ENCODE data around the gene FRAS1. TPM values are rescaled to one million over a fixed set of nuclear protein-coding genes. Genes with fewer than 3 reads are reported as not detected.

FRAS1 gene
- total and polyA plus RNA-seq, 2 donors (not counting 1 experiment from before 2014, with no cell fraction given) = 0.03 to 0.12 TPM

GRCh38 chr4:78138252-78138651 lies 81.1 kb downstream of the FRAS1 start:
- DNase-seq (no peak), ATAC-seq (ENCODE audit: low read depth) (no peak)
- Histone ChIP-seq H3K9me3 (ENCODE audit: control extremely low read depth in 1 of 3, control insufficient read depth in 2 of 3, insufficient read depth in 1 of 3, low read length in 2 of 3) (no peaks in the 10 kb centered on the region), H3K4me1 (ENCODE audit: control insufficient read depth in 2 of 2, insufficient read depth in 2 of 2, low read length in 2 of 2) (no peaks in the 10 kb centered on the region), H3K27ac (ENCODE audit: low read length in 2 of 2) (no peak overlapping the region), H3K4me3 (ENCODE audit: control extremely low read depth in 1 of 5, extremely low read depth in 1 of 5, insufficient read depth in 1 of 5, low read depth in 2 of 5, low read length in 4 of 5) (no peak overlapping the region), H3K79me2 (ENCODE audit: control insufficient read depth, insufficient read depth, low read length) (no peaks in the 10 kb centered on the region), H3K9ac (ENCODE audit: low read length) (no peak overlapping the region), H2AFZ (ENCODE audit: insufficient read depth, low read depth, low read length, poor library complexity, severe bottlenecking) (no peak overlapping the region), H4K20me1 (ENCODE audit: control insufficient read depth, insufficient read depth, low read length, poor library complexity, severe bottlenecking) (no peaks in the 10 kb centered on the region), H3K27me3 (replicated peaks in 1 of 4; ENCODE audit: control extremely low read depth in 1 of 4, control insufficient read depth in 3 of 4, insufficient read depth in 4 of 4, low read length in 3 of 4) (no peaks in the 10 kb centered on the region), H3K36me3 (replicated peaks in 1 of 2; ENCODE audit: control extremely low read depth in 1 of 2, control insufficient read depth in 1 of 2, extremely low read depth in 1 of 2, insufficient read depth in 2 of 2, low read length in 1 of 2) (no peaks in the 10 kb centered on the region), H3K4me2 (replicated peaks; ENCODE audit: low read depth, low read length, poor library complexity, severe bottlenecking) (no peak overlapping the region)
- no peaks in the 10 kb centered on the region for H3K4me1 Mint-ChIP-seq
- no peak overlapping the region for H3K4me3 Mint-ChIP-seq
- H3K27me3 Mint-ChIP-seq = peaks cover 17% of the 10 kb centered on the region
- CTCF ChIA-PET = no interaction called here
- peaks cover 6% of the 10 kb centered on the region for H3K9me3 Mint-ChIP-seq (ENCODE audit: insufficient read depth)
- POLR2A ChIA-PET = no interaction called here
- H3K27ac Mint-ChIP-seq = no peak overlapping the region
- no CpG with 5 or more reads among the region's 3 CpGs for WGBS (ENCODE audit: insufficient coverage)
- TF ChIP-seq, protein P1, sequence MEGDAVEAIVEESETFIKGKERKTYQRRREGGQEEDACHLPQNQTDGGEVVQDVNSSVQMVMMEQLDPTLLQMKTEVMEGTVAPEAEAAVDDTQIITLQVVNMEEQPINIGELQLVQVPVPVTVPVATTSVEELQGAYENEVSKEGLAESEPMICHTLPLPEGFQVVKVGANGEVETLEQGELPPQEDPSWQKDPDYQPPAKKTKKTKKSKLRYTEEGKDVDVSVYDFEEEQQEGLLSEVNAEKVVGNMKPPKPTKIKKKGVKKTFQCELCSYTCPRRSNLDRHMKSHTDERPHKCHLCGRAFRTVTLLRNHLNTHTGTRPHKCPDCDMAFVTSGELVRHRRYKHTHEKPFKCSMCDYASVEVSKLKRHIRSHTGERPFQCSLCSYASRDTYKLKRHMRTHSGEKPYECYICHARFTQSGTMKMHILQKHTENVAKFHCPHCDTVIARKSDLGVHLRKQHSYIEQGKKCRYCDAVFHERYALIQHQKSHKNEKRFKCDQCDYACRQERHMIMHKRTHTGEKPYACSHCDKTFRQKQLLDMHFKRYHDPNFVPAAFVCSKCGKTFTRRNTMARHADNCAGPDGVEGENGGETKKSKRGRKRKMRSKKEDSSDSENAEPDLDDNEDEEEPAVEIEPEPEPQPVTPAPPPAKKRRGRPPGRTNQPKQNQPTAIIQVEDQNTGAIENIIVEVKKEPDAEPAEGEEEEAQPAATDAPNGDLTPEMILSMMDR (IDR thresholded peaks at IDR 0.05) = no peak
- no peak for TF ChIP-seq EZH2 (IDR thresholded peaks at IDR 0.05; ENCODE audit: borderline replicate concordance, insufficient read depth, low read depth, low read length, poor library complexity, severe bottlenecking)
- intact Hi-C loops (cut with micrococcal nuclease) = no loop called here

- H3K4me1 Mint-ChIP-seq = no peaks in the 10 kb centered on the region
Measured at GRCh38 chr4:78143634-78144033, 86.5 kb downstream of the FRAS1 start.

More at GRCh38 chr4:78143634-78144033, 86.5 kb downstream of the FRAS1 start:
- intact Hi-C loops (cut with micrococcal nuclease) = no loop called here
- ChIA-PET POLR2A (no interaction called here), CTCF (interaction anchor here (1.1 kb wide), 1 partner anchor 64 kb away, joined by 3 read pairs; no protein-coding TSS in a partner anchor)
- Histone ChIP-seq H3K27ac (ENCODE audit: low read length in 2 of 2) (no peak overlapping the region), H3K9ac (ENCODE audit: low read length) (no peak overlapping the region), H3K27me3 (replicated peaks in 1 of 4; ENCODE audit: control extremely low read depth in 1 of 4, control insufficient read depth in 3 of 4, insufficient read depth in 4 of 4, low read length in 3 of 4) (no peaks in the 10 kb centered on the region), H2AFZ (ENCODE audit: insufficient read depth, low read depth, low read length, poor library complexity, severe bottlenecking) (no peak overlapping the region), H3K4me1 (ENCODE audit: control insufficient read depth in 2 of 2, insufficient read depth in 2 of 2, low read length in 2 of 2) (no peaks in the 10 kb centered on the region), H3K79me2 (ENCODE audit: control insufficient read depth, insufficient read depth, low read length) (no peaks in the 10 kb centered on the region), H4K20me1 (ENCODE audit: control insufficient read depth, insufficient read depth, low read length, poor library complexity, severe bottlenecking) (no peaks in the 10 kb centered on the region), H3K4me3 (ENCODE audit: control extremely low read depth in 1 of 5, extremely low read depth in 1 of 5, insufficient read depth in 1 of 5, low read depth in 2 of 5, low read length in 4 of 5) (no peak overlapping the region), H3K9me3 (ENCODE audit: control extremely low read depth in 1 of 3, control insufficient read depth in 2 of 3, insufficient read depth in 1 of 3, low read length in 2 of 3) (no peaks in the 10 kb centered on the region), H3K36me3 (replicated peaks in 1 of 2; ENCODE audit: control extremely low read depth in 1 of 2, control insufficient read depth in 1 of 2, extremely low read depth in 1 of 2, insufficient read depth in 2 of 2, low read length in 1 of 2) (no peaks in the 10 kb centered on the region), H3K4me2 (replicated peaks; ENCODE audit: low read depth, low read length, poor library complexity, severe bottlenecking) (no peak overlapping the region)
- DNase-seq = no peak
- Mint-ChIP-seq H3K9me3 (ENCODE audit: insufficient read depth) (peaks cover 6% of the 10 kb centered on the region), H3K27me3 (peaks cover 7% of the 10 kb centered on the region), H3K27ac (no peak overlapping the region), H3K4me3 (no peak overlapping the region)
- no CpG with 5 or more reads among the region's 2 CpGs for WGBS (ENCODE audit: insufficient coverage)
- ATAC-seq (ENCODE audit: low read depth) = no peak
- no peak for TF ChIP-seq EZH2 (IDR thresholded peaks at IDR 0.05; ENCODE audit: borderline replicate concordance, insufficient read depth, low read depth, low read length, poor library complexity, severe bottlenecking)
- TF ChIP-seq, protein P1 (IDR thresholded peaks at IDR 0.05) = no peak
